HG03432 (cell line): ENCODE data around the gene ESYT1.
A peak's percentile ranks its signal among the peaks of the same experiment; 100 is the strongest.

ENCODE experiments used
- ATAC-seq: cut with Tn5 transposase; IDR thresholded peaks from one replicate; pipeline ENCODE4 v1.9.1; 2021; ENCODE audit warnings: mild to moderate bottlenecking, moderate library complexity; ENCODE audit not compliant: unreplicated experiment

Gene ESYT1

GRCh38 chr12:56127888-56128669 is at the start of gene ESYT1:
Gene ESYT1 (plus strand): TSS chr12:56128267. CDS start chr12:56128320, 53 bp downstream.
- ATAC-seq, result peak; percentile 90

- no peak for ATAC-seq
Observed at GRCh38 chr12:56078427-56078826, 49.6 kb upstream of the ESYT1 start.

GRCh38 chr12:56078931-56079722 is 48.9 kb upstream of the ESYT1 start:
- ATAC-seq, result peak; percentile 74

- ATAC-seq, result peak; percentile 46
Observed at GRCh38 chr12:56079723-56080555, 48.1 kb upstream of the ESYT1 start, which contains the start of gene ERBB3. Gene ERBB3 (plus strand): TSS chr12:56080165. CDS start chr12:56080301, 136 bp downstream.

- no peak for ATAC-seq
Observed at GRCh38 chr12:56080556-56081138, 47.4 kb upstream of the ESYT1 start.

GRCh38 chr12:56081393-56082347 is 46.4 kb upstream of the ESYT1 start:
- ATAC-seq, result no peak

GRCh38 chr12:56082382-56082781 is 45.7 kb upstream of the ESYT1 start:
- no peak for ATAC-seq

GRCh38 chr12:56082967-56083366 is 45.1 kb upstream of the ESYT1 start:
- no peak for ATAC-seq

- ATAC-seq, result no peak
Observed at GRCh38 chr12:56084958-56085543, 43.0 kb upstream of the ESYT1 start.

GRCh38 chr12:56086096-56086495 is 42.0 kb upstream of the ESYT1 start:
- ATAC-seq, result no peak

- ATAC-seq, result no peak
Observed at GRCh38 chr12:56086608-56087007, 41.5 kb upstream of the ESYT1 start.

- ATAC-seq, result no peak
Observed at GRCh38 chr12:56087220-56087619, 40.8 kb upstream of the ESYT1 start.

- ATAC-seq, result no peak
Observed at GRCh38 chr12:56097738-56098137, 30.3 kb upstream of the ESYT1 start.

GRCh38 chr12:56098592-56098991 is 29.5 kb upstream of the ESYT1 start:
- ATAC-seq, result no peak

- no peak for ATAC-seq
Observed at GRCh38 chr12:56099787-56100186, 28.3 kb upstream of the ESYT1 start.

- no peak for ATAC-seq
Observed at GRCh38 chr12:56101045-56101444, 27.0 kb upstream of the ESYT1 start.

- no peak for ATAC-seq
Observed at GRCh38 chr12:56102683-56103065, 25.4 kb upstream of the ESYT1 start.

- ATAC-seq, result no peak
Observed at GRCh38 chr12:56103066-56103711, 24.9 kb upstream of the ESYT1 start.

GRCh38 chr12:56103823-56104108 is 24.3 kb upstream of the ESYT1 start:
- no peak for ATAC-seq
